ENCODE data around the gene ITGB6. TPM values are rescaled to one million over a fixed set of nuclear protein-coding genes. Genes with fewer than 3 reads are reported as not detected.

The ITGB6 gene
- total and polyA plus RNA-seq, 8 donors: 1.3 to 32.4 (median 3.0) TPM

DNA sequence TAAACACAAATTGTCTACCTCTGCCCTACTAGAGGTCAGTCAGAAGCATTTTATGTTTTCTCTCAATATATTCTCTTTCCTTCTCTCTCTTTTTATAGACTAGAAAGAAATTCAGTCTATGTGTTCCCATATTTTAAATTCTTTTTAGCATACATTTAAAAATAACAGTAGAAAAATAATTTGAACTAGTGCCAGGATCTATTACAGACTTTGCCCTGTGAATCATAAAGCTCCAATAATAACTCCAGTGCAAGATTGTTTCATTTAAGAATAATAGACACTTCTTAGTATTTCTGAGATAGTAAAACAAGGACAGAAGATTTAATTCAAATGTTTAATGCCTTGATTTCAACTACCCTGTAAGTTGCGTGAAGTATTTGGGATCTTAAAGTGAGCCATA, 60.1 kb downstream of the ITGB6 start:
- H3K27me3 ChIP-seq: no peaks in the 10 kb centered on the region
- H3K36me3 ChIP-seq: no peaks in the 10 kb centered on the region
- H3K4me1 ChIP-seq: peaks cover 0 to 7% (median 0%) of the 10 kb centered on the region in 3 donors
- FAIRE-seq (no peak), DNase-seq (no peak), ATAC-seq (peak in 1 of 4 donors; percentile 47)
- 62 to 79% methylated on average over 1 of the region's 1 CpG for WGBS, 2 donors
- intact Hi-C loops (cut with DNase I): no loop called here
- H3K4me3 ChIP-seq: no peak overlapping the region
- TF ChIP-seq, protein P1, sequence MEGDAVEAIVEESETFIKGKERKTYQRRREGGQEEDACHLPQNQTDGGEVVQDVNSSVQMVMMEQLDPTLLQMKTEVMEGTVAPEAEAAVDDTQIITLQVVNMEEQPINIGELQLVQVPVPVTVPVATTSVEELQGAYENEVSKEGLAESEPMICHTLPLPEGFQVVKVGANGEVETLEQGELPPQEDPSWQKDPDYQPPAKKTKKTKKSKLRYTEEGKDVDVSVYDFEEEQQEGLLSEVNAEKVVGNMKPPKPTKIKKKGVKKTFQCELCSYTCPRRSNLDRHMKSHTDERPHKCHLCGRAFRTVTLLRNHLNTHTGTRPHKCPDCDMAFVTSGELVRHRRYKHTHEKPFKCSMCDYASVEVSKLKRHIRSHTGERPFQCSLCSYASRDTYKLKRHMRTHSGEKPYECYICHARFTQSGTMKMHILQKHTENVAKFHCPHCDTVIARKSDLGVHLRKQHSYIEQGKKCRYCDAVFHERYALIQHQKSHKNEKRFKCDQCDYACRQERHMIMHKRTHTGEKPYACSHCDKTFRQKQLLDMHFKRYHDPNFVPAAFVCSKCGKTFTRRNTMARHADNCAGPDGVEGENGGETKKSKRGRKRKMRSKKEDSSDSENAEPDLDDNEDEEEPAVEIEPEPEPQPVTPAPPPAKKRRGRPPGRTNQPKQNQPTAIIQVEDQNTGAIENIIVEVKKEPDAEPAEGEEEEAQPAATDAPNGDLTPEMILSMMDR (IDR thresholded peaks at IDR 0.05): no peak
- H3K9me3 ChIP-seq: no peaks in the 10 kb centered on the region
- no peak overlapping the region for H3K27ac ChIP-seq

DNA sequence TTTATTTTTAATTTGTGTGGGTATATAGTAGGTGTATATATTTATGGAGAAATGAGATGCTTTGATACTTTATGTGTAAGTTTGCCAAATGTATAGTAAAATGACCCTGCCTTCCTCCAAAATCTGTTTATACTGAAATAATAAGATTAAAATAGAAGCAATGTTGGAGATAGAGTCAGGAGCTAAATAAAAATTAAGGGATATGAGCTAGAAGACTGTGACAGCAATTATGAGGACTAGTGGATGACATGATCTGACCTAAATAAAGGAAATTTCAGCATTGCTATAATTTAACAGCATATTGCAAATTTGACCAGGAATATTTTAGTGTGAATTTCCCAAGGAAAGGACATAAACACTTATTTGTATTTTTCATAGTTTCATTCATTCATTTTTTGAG, 60.7 kb downstream of the ITGB6 start:
- Histone ChIP-seq H3K9me3 (no peaks in the 10 kb centered on the region), H3K27ac (no peak overlapping the region), H3K4me1 (peaks cover 0 to 7% (median 0%) of the 10 kb centered on the region in 3 donors), H3K36me3 (no peaks in the 10 kb centered on the region), H3K4me3 (no peak overlapping the region), H3K27me3 (no peaks in the 10 kb centered on the region)
- DNase-seq (no peak), ATAC-seq (no peak), FAIRE-seq (no peak)
- intact Hi-C loops (cut with DNase I): no loop called here
- TF ChIP-seq, protein P1 (IDR thresholded peaks at IDR 0.05): no peak

DNA sequence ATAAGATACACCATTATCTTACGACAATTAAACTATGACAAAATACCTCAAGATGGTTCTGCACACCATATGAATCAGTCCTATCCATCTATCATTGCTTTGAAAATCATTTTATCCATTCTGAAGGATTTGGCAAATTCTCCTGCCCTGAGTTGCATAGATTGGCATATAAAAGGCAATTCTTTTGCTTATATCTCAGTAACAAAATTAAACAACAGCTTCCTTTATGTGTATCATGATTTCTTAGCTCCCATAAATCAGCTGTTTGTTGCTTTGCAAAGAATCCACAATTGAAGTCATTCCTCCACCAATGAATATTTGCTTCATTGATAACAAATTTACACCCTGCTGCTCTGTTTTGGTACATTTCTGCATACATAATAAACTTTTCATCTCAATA, 61.7 kb downstream of the ITGB6 start:
- no peaks in the 10 kb centered on the region for H3K9me3 ChIP-seq
- H3K27me3 ChIP-seq: no peaks in the 10 kb centered on the region
- DNase-seq (no peak), FAIRE-seq (no peak), ATAC-seq (no peak)
- H3K4me3 ChIP-seq: no peak overlapping the region
- 93 to 95% methylated on average over 1 of the region's 1 CpG for WGBS, 2 donors
- no peak overlapping the region for H3K27ac ChIP-seq
- TF ChIP-seq, protein P1 (IDR thresholded peaks at IDR 0.05): no peak
- peaks cover 0 to 7% (median 0%) of the 10 kb centered on the region in 3 donors for H3K4me1 ChIP-seq
- H3K36me3 ChIP-seq: no peaks in the 10 kb centered on the region
- intact Hi-C loops (cut with DNase I): no loop called here

DNA sequence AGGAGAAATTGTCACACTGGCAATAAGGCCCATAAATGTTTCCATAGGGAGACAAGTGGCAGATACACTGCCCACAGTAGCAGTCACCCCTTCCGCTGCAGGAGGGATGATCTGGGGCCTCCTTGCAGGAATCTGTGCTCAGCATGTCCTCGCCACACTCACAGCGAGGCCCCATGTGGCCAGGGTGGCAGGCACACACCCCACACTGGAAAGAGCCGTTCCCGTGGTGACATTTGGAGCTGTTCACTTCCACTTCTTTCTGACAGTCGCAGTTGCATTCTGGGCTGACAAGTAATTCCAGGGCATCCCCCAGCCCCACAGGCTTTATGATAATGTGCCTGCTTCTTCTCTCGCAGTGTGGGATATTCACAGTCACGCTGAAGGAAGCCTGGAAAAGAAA, 62.6 kb downstream of the ITGB6 start:
- FAIRE-seq (no peak), DNase-seq (no peak), ATAC-seq (no peak)
- 88 to 96% methylated on average over 8 of the region's 8 CpGs for WGBS, 2 donors
- no peaks in the 10 kb centered on the region for H3K9me3 ChIP-seq
- peaks cover 0 to 7% (median 0%) of the 10 kb centered on the region in 3 donors for H3K4me1 ChIP-seq
- intact Hi-C loops (cut with DNase I): no loop called here
- no peaks in the 10 kb centered on the region for H3K36me3 ChIP-seq
- H3K4me3 ChIP-seq: no peak overlapping the region
- no peak overlapping the region for H3K27ac ChIP-seq
- no peaks in the 10 kb centered on the region for H3K27me3 ChIP-seq
- TF ChIP-seq, protein P1 (IDR thresholded peaks at IDR 0.05): no peak

DNA sequence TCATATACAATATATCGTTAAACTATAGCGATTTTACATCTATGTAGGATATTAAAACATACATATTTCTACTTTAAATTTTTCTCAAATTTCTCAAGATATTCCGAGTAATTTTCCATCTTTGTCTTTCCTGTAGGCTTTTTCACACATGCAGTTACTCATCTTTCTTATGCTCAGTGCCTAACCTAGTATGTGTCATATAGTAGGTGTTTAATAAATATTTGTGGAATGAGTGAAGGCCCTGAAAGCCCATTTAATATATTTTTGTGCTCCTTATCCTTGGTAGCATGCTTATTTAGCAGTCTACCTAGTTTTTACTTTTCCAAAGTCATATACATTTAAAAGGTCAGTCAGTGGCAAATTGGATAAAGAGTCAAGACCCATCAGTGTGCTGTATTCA, 67.3 kb downstream of the ITGB6 start:
- no peaks in the 10 kb centered on the region for H3K4me1 ChIP-seq
- ATAC-seq: no peak
- no peak overlapping the region for H3K4me3 ChIP-seq
- 85 to 88% methylated on average over 3 of the region's 3 CpGs for WGBS, 2 donors
- FAIRE-seq: no peak
- no peak overlapping the region for H3K27ac ChIP-seq
- intact Hi-C loops (cut with DNase I): no loop called here
- no peaks in the 10 kb centered on the region for H3K27me3 ChIP-seq
- DNase-seq: no peak
- H3K9me3 ChIP-seq: no peaks in the 10 kb centered on the region
- TF ChIP-seq, protein P1 (IDR thresholded peaks at IDR 0.05): no peak
- no peaks in the 10 kb centered on the region for H3K36me3 ChIP-seq
